HG03196 (cell line): ENCODE results near the gene NDUFA1.
"Not testable (repeated sequence)": the region's sequence is repeated elsewhere in the genome, so short reads cannot be mapped to it uniquely, and the experiment has no call there.

Experiments used
- ATAC-seq: cut with Tn5 transposase; IDR thresholded peaks from one replicate; pipeline ENCODE4 v1.9.1; 2021; ENCODE audit not compliant: unreplicated experiment

The NDUFA1 gene

GRCh38 chrX:119899125-119899524 lies 27.5 kb downstream of the NDUFA1 start:
- ATAC-seq, result no peak

- ATAC-seq, result no peak
These were observed 29.3 kb downstream of the NDUFA1 start for GRCh38 chrX:119900976-119901375.

GRCh38 chrX:119916310-119916709 lies 44.7 kb downstream of the NDUFA1 start:
- ATAC-seq, result no peak

- ATAC-seq, result no peak
These were observed 46.2 kb downstream of the NDUFA1 start for GRCh38 chrX:119917877-119918276.

- ATAC-seq, result no peak
These were observed 48.4 kb downstream of the NDUFA1 start for GRCh38 chrX:119919835-119920585.

- not testable (repeated sequence) for ATAC-seq
These were observed 50.8 kb downstream of the NDUFA1 start for GRCh38 chrX:119922391-119922790.
